PC-9 (cell line): ENCODE results near the gene FCER2. TPM values are rescaled to one million over a fixed set of nuclear protein-coding genes. Genes with fewer than 3 reads are reported as not detected.

ENCODE experiments used
- BruUV-seq: library from RNA; stranded (reverse); fragments of 400-500 nt; replicated peaks from 2 replicates; lab custom pipeline; 2021; lab: Mats Ljungman, UMichigan
- CTCF ChIA-PET: fragments of 300-600 bp; sonication (Branson Sonifier 250); formaldehyde crosslinking; loops from one replicate; lab custom pipeline; 2022; ENCODE audit warnings: antibody characterized with exemption; lab: Charles Lee
- POLR2A ChIA-PET: fragments of 300-600 bp; sonication (Branson Sonifier 250); formaldehyde crosslinking; loops from one replicate; lab custom pipeline; 2022; ENCODE audit warnings: antibody characterized with exemption; ENCODE audit not compliant: unreplicated experiment; lab: Charles Lee
- DNase-seq, 2 experiments: peaks; one replicate each; pipeline versions ENCODE4 v3.0.0 to v3.0.0-alpha.2; 2015 to 2022; ENCODE audit warnings: mixed read lengths in 1 of 2
- H2AFZ ChIP-seq: fragments of 200-600 bp; sonication (generic); 2 replicates; pipeline ENCODE4 v1.8.1; 2017; ENCODE audit warnings: antibody characterized with exemption
- H3F3A ChIP-seq: fragments of 200-600 bp; sonication (generic); 2 replicates; pipeline ENCODE4 v1.8.1; 2017; ENCODE audit warnings: antibody characterized with exemption, mild to moderate bottlenecking, low read depth; ENCODE audit not compliant: insufficient read depth
- H3K27ac ChIP-seq: fragments of 200-600 bp; sonication (generic); 2 replicates; pipeline ENCODE4 v1.6.1; 2016; ENCODE audit warnings: mixed run types
- H3K27me3 ChIP-seq: fragments of 200-600 bp; sonication (generic); 2 replicates; pipeline ENCODE4 v1.6.1; 2016; ENCODE audit warnings: low read depth, mixed run types; ENCODE audit not compliant: insufficient read depth
- H3K36me3 ChIP-seq: fragments of 200-600 bp; sonication (generic); 2 replicates; pipeline ENCODE4 v1.6.1; 2016; ENCODE audit warnings: low read depth, mixed run types
- H3K4me1 ChIP-seq: fragments of 200-600 bp; sonication (generic); replicated peaks from 2 replicates; pipeline ENCODE4 v1.6.1; 2016; ENCODE audit warnings: mixed run types; ENCODE audit not compliant: insufficient read depth
- H3K4me2 ChIP-seq: fragments of 200-600 bp; sonication (generic); 2 replicates; pipeline ENCODE4 v1.6.1; 2017; ENCODE audit warnings: mixed run types
- H3K4me3 ChIP-seq: fragments of 200-600 bp; sonication (generic); 2 replicates; pipeline ENCODE4 v1.6.1; 2016; ENCODE audit warnings: mixed run types
- H3K79me2 ChIP-seq: fragments of 200-600 bp; sonication (generic); 2 replicates; pipeline ENCODE4 v1.6.1; 2017; ENCODE audit warnings: low read depth, mixed run types
- H3K9me2 ChIP-seq: fragments of 200-600 bp; sonication (generic); 2 replicates; pipeline ENCODE4 v1.8.1; 2017; ENCODE audit warnings: mild to moderate bottlenecking; ENCODE audit not compliant: insufficient read depth
- H3K9me3 ChIP-seq: fragments of 200-600 bp; sonication (generic); 2 replicates; pipeline ENCODE4 v1.8.1; 2016; ENCODE audit warnings: low read depth; ENCODE audit not compliant: insufficient read depth
- H4K20me1 ChIP-seq: fragments of 200-600 bp; sonication (generic); 2 replicates; pipeline ENCODE4 v1.8.1; 2017; ENCODE audit not compliant: insufficient read depth
- EZH2 ChIP-seq: fragments of 200-600 bp; sonication (generic); IDR thresholded peaks from 2 replicates; pipeline ENCODE4 v1.8.0; 2017; ENCODE audit warnings: antibody characterized with exemption, low read depth
- intact Hi-C: fragments of 100-400 bp; cut with micrococcal nuclease; formaldehyde crosslinking; loops from one replicate; pipeline ENCODE4 v1.10.0; 2022; ENCODE audit not compliant: unreplicated experiment
- total RNA-seq: library from RNA; stranded (reverse); gene quantifications from 2 replicates; pipeline ENCODE4 v1.2.3, GENCODE V29; 2021
- TF ChIP-seq, protein P1 (sequence below): fragments of 200-600 bp; sonication (generic); conservative IDR thresholded peaks from 2 replicates; pipeline ENCODE4 v1.6.1; 2017; ENCODE audit warnings: mixed run types, antibody characterized with exemption, mild to moderate bottlenecking, moderate library complexity

FCER2 gene
- total RNA-seq, 1 experiment from 2014 or later, result not detected

DNA sequence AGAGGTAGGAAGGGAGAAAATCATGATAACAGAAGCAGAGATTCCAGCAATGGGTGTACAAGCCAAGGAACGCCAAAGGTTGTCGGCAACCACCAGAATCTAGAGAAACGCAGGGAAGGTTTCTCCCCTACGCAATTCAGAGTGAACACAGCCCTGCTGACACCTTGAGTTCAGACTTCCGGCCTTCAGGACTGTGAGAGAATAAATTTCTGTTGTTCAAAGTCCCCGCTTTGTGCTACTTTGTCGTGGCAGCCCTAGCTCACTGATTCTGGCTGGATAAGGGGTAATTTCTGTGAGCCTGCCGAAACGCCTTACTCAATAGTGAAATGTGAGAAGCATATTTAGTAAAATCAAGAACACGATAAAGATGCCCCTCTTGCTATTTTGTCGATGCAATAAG lies 35.3 kb upstream of the FCER2 start:
- intact Hi-C loops, result no loop called here
- peaks cover 45% of the 10 kb centered on the region for H3K27me3 ChIP-seq
- no peak overlapping the region for H3K4me3 ChIP-seq
- CTCF ChIA-PET, result no interaction called here
- H3K4me1 ChIP-seq, result peaks cover 7% of the 10 kb centered on the region
- no TSS peak for BruUV-seq
- H2AFZ ChIP-seq, result no peak overlapping the region
- no peaks in the 10 kb centered on the region for H3K9me2 ChIP-seq
- no peaks in the 10 kb centered on the region for H3F3A ChIP-seq
- POLR2A ChIA-PET, result no interaction called here
- no peak overlapping the region for H3K27ac ChIP-seq
- DNase-seq, result no peak
- no peak overlapping the region for H3K4me2 ChIP-seq
- no peak for TF ChIP-seq EZH2
- TF ChIP-seq, protein P1, sequence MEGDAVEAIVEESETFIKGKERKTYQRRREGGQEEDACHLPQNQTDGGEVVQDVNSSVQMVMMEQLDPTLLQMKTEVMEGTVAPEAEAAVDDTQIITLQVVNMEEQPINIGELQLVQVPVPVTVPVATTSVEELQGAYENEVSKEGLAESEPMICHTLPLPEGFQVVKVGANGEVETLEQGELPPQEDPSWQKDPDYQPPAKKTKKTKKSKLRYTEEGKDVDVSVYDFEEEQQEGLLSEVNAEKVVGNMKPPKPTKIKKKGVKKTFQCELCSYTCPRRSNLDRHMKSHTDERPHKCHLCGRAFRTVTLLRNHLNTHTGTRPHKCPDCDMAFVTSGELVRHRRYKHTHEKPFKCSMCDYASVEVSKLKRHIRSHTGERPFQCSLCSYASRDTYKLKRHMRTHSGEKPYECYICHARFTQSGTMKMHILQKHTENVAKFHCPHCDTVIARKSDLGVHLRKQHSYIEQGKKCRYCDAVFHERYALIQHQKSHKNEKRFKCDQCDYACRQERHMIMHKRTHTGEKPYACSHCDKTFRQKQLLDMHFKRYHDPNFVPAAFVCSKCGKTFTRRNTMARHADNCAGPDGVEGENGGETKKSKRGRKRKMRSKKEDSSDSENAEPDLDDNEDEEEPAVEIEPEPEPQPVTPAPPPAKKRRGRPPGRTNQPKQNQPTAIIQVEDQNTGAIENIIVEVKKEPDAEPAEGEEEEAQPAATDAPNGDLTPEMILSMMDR, result no peak
- H3K36me3 ChIP-seq, result no peaks in the 10 kb centered on the region
- no peaks in the 10 kb centered on the region for H3K79me2 ChIP-seq
- no peaks in the 10 kb centered on the region for H4K20me1 ChIP-seq
- no peaks in the 10 kb centered on the region for H3K9me3 ChIP-seq

DNA sequence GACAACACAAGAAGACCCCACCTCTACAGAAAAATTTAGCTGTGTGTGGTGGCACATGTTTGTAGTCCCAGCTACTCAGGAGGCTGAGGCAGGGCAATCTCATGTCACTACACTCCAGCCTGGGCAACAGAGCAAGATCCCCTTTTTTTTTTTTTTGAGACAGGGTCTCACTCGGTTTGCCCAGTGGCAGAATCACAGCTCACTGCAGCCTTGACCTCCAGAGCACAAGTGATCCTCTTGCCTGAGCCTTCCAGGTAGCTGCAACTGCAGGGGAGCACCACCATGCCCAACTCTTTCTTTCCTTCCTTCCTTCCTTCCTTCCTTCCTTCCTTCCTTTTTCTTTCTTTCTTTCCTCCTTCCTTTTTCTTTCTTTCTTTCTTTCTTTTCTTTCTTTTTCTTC lies 34.2 kb upstream of the FCER2 start:
- Histone ChIP-seq H2AFZ (no peak overlapping the region), H3K9me2 (no peaks in the 10 kb centered on the region), H3K36me3 (no peaks in the 10 kb centered on the region), H3K4me3 (no peak overlapping the region), H3F3A (no peaks in the 10 kb centered on the region), H3K27ac (no peak overlapping the region), H3K27me3 (peaks cover 48% of the 10 kb centered on the region), H3K4me1 (peaks cover 7% of the 10 kb centered on the region), H4K20me1 (no peaks in the 10 kb centered on the region), H3K79me2 (no peaks in the 10 kb centered on the region), H3K4me2 (no peak overlapping the region), H3K9me3 (no peaks in the 10 kb centered on the region)
- ChIA-PET CTCF (no interaction called here), POLR2A (no interaction called here)
- intact Hi-C loops, result no loop called here
- TF ChIP-seq EZH2, result no peak
- TF ChIP-seq, protein P1, result no peak
- BruUV-seq, result no TSS peak
- DNase-seq, result no peak

DNA sequence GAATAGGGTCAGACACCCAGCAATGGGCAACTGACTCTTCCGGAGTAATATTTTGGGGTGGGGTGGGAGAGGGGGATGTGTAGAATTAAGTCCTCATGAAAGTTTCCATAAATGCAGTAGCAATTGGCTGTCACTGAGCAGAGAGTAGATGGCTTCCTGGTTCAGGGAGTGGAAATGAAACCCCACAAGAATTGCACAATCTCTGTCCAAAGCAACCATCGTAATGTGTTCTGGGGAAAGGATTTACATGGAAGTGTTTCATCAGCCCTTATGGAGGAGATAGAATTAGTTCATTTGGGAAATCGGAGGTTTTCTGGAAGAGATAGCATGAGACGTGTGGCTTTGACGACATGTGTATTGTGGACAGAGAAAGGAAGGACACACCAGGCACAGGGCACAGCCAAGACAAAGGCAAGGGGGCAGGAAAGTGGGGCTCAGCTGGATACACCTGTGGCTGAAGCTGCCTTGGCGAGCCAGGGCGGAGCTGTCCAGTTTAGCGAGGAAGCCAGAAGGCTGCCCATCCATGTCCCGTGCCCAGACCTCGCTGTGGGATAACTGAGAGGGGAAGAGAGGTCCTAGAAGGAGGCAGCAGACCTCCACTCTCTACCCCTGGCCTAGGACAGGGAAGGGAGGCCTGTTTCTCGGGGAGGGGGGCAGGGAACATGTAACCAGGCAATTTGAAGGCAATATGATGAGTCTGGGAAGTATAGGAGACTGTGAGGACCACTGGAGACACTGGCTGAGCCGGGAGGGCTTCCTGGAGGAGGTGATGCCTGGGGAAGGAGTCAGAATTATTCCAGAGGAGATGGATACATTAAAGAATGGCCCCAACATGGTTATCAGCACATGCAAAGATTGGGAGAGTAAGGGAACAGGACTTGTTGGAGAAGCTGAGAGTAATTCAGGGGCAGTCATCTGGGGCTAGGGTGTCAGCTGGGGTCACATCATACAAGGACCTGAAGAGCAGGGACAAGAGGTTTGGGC lies 32.6 kb upstream of the FCER2 start:
- Histone ChIP-seq H3K79me2 (no peaks in the 10 kb centered on the region), H3K4me3 (no peak overlapping the region), H2AFZ (peak overlapping the region; percentile 41; the same call in 1 of the 2 replicates), H3K4me1 (peaks cover 7% of the 10 kb centered on the region), H3K4me2 (peak overlapping the region; percentile 47), H3K36me3 (no peaks in the 10 kb centered on the region), H3K27me3 (peaks cover 45% of the 10 kb centered on the region), H3K9me3 (no peaks in the 10 kb centered on the region), H3K27ac (no peak overlapping the region), H3F3A (no peaks in the 10 kb centered on the region), H4K20me1 (no peaks in the 10 kb centered on the region), H3K9me2 (no peaks in the 10 kb centered on the region)
- intact Hi-C loops, result no loop called here
- BruUV-seq, result no TSS peak
- TF ChIP-seq EZH2, result no peak
- TF ChIP-seq, protein P1, result no peak
- POLR2A ChIA-PET, result no interaction called here
- DNase-seq, result peak in 1 of 2 experiments; percentile 47
- CTCF ChIA-PET, result no interaction called here
